Measurements from ENCODE around the gene LETM1. TPM values are rescaled to one million over a fixed set of nuclear protein-coding genes. Genes with fewer than 3 reads are reported as not detected.

Gene LETM1
- total and polyA plus RNA-seq, 2 of the 8 experiments (the other 6 are each of a cell fraction or from before 2014, with no cell fraction given) = 19.8 to 50.1 TPM

- Histone ChIP-seq H2BK5ac (ENCODE audit: low read depth, low read length) (no peak overlapping the region), H4K20me1 (replicated peaks in 1 of 2; ENCODE audit: control insufficient read depth in 1 of 2, insufficient read depth in 2 of 2, low read length in 2 of 2) (peaks cover 0 to 9% of the 10 kb centered on the region in 2 experiments), H2BK120ac (replicated peaks; ENCODE audit: low read depth, low read length) (no peak overlapping the region), H3K23me2 (ENCODE audit: low read depth, low read length) (no peaks in the 10 kb centered on the region), H3K4me1 (replicated peaks in 1 of 4; ENCODE audit: control insufficient read depth in 3 of 4, insufficient read depth in 4 of 4, low read length in 3 of 4) (peaks cover 0 to 4% (median 1%) of the 10 kb centered on the region in 4 experiments; a peak in 4 of 7 replicates), H2BK15ac (ENCODE audit: low read length) (no peak overlapping the region), H4K91ac (replicated peaks; ENCODE audit: insufficient read length, low read length) (no peak overlapping the region), H2AK5ac (ENCODE audit: low read depth, low read length) (no peak overlapping the region), H2AFZ (ENCODE audit: low read length) (no peak overlapping the region), H3K27ac (ENCODE audit: low read depth, low read length) (no peak overlapping the region), H2BK20ac (ENCODE audit: low read length) (no peak overlapping the region), H3K79me2 (ENCODE audit: control insufficient read depth in 1 of 2, insufficient read depth in 2 of 2, low read length in 2 of 2) (no peaks in the 10 kb centered on the region), H3K9me3 (ENCODE audit: insufficient read depth in 2 of 2, low read depth in 1 of 2, low read length in 1 of 2) (no peaks in the 10 kb centered on the region; a peak in 2 of 4 replicates), H3K4me2 (ENCODE audit: insufficient read depth in 1 of 2, low read depth in 2 of 2, low read length in 2 of 2) (no peak overlapping the region), H3K36me3 (ENCODE audit: control insufficient read depth in 2 of 4, insufficient read depth in 4 of 4, low read length in 3 of 4) (peaks cover 0 to 25% (median 11%) of the 10 kb centered on the region in 4 experiments; a peak in 5 of 8 replicates), H3K18ac (ENCODE audit: extremely low read depth, low read length) (no peak overlapping the region), H2BK12ac (ENCODE audit: low read depth, low read length) (no peak overlapping the region), H3K14ac (ENCODE audit: insufficient read length) (no peak overlapping the region), H3K23ac (ENCODE audit: insufficient read length) (no peak overlapping the region), H3K79me1 (ENCODE audit: low read depth, low read length) (no peaks in the 10 kb centered on the region), H3K27me3 (replicated peaks in 1 of 4; ENCODE audit: control insufficient read depth in 3 of 4, extremely low read depth in 1 of 4, insufficient read depth in 3 of 4, low read length in 3 of 4) (no peaks in the 10 kb centered on the region), H3K9ac (replicated peaks in 1 of 4; ENCODE audit: extremely low read depth in 1 of 4, low read depth in 3 of 4, low read length in 3 of 4) (no peak overlapping the region), H3K4ac (replicated peaks; ENCODE audit: insufficient read length, low read depth, low read length) (no peak overlapping the region), H3K4me3 (ENCODE audit: extremely low read depth in 1 of 4, insufficient read depth in 2 of 4, low read depth in 3 of 4, low read length in 4 of 4) (no peak overlapping the region), H4K5ac (ENCODE audit: insufficient read length, low read depth, low read length) (no peak overlapping the region), H3K56ac (replicated peaks; ENCODE audit: insufficient read length, low read depth, low read length) (no peak overlapping the region), H4K8ac (ENCODE audit: extremely low read depth, insufficient read depth, low read length) (no peak overlapping the region)
- DNase-seq (ENCODE audit: low read depth in 1 of 2, low spot score in 2 of 2) (no peak), FAIRE-seq (no peak)
- WGBS, 2 experiments (ENCODE audit: extremely low coverage in 1 of 2, insufficient coverage in 1 of 2, insufficient read length in 1 of 2, insufficient replicate concordance in 2 of 2, low coverage in 1 of 2, low lambda C conversion rate in 2 of 2, missing lambda C conversion rate in 1 of 2) = 91% methylated on average over 21 of the region's 21 CpGs; no CpG with 5 or more reads in 1 of the 2 experiments
- ChIA-PET POLR2A (ENCODE audit: partially characterized antibody) (interaction anchor here (0.7 kb wide), 1 partner anchor 95 kb away, joined by 4 read pairs; no protein-coding TSS in a partner anchor), CTCF (ENCODE audit: partially characterized antibody) (interaction anchor here (0.5 to 3.5 kb wide), 14 partner anchors 8 to 150 kb away, joined by 3 to 16 read pairs (median 4); no protein-coding TSS in a partner anchor)
- TF ChIP-seq SP2 (IDR thresholded peaks at IDR 0.05; ENCODE audit: low read length) = no peak
- TF ChIP-seq BACH1 (IDR thresholded peaks at IDR 0.05; ENCODE audit: low read length) = no peak
Observed at GRCh38 chr4:1834047-1834775, 21.7 kb downstream of the LETM1 start.
